HepG2 (cell line): ENCODE data around the gene MRPL10. TPM values are rescaled to one million over a fixed set of nuclear protein-coding genes. Genes with fewer than 3 reads are reported as not detected.

Experiments
- ATAC-seq: fragments of 200-7000 bp; cut with Tn5 transposase; 3 replicates; pipeline ENCODE4 v1.9.1; 2020; ENCODE audit warnings: mild to moderate bottlenecking, moderate library complexity
- BruUV-seq: library from RNA; stranded (reverse); fragments of 400-500 nt; replicated peaks from 2 replicates; lab custom pipeline; 2021; lab: Mats Ljungman, UMichigan
- CTCF ChIA-PET: fragments of 300-600 bp; formaldehyde crosslinking; extraction: SDS; loops from one replicate; lab custom pipeline; 2021; ENCODE audit warnings: low total read pairs, inconsistent platforms, low intra/inter-chr PET ratio; lab: Yijun Ruan, JAX
- POLR2A ChIA-PET: fragments of 350-600 bp; sonication (Branson Sonifier 250); formaldehyde crosslinking; loops from one replicate; lab custom pipeline; 2020; ENCODE audit warnings: antibody characterized with exemption, inconsistent platforms; lab: Yijun Ruan, JAX
- DNase-seq: peaks from one replicate; pipeline ENCODE4 v3.0.0-alpha.2; 2015; ENCODE audit warnings: low spot score
- FAIRE-seq: peaks from 3 replicates; lab custom pipeline; 2011; peaks lifted over from hg19 to GRCh38; lab: Jason Lieb, UNC
- H2AFZ ChIP-seq: one replicate; pipeline ENCODE4 v1.6.1; 2011; ENCODE audit warnings: low read length, inconsistent platforms
- H3K27ac ChIP-seq: fragments of 300-600 bp; 3 replicates; pipeline ENCODE4 v1.8.0; 2011; ENCODE audit warnings: mixed run types, mild to moderate bottlenecking, mixed read lengths, low read length, inconsistent platforms; ENCODE audit not compliant: insufficient read depth; ENCODE audit errors: extremely low read length
- H3K27me3 ChIP-seq, 2 experiments: fragments of 200-600 bp in 1 of 2; 2 replicates in 1 of 2; 3 replicates in 1 of 2; pipeline versions ENCODE4 v1.6.0 to v1.8.0; 2011; ENCODE audit warnings: low read length in 2 of 2, mild to moderate bottlenecking in 2 of 2, moderate library complexity in 2 of 2, inconsistent platforms in 1 of 2; ENCODE audit not compliant: insufficient read depth in 2 of 2, control insufficient read depth in 1 of 2
- H3K36me3 ChIP-seq, 2 experiments: fragments of 200-600 bp in 1 of 2; replicated peaks in 1 of 2; 2 replicates in 1 of 2; 3 replicates in 1 of 2; pipeline versions ENCODE4 v1.5.1 to v1.8.0; 2011; ENCODE audit warnings: low read length in 2 of 2, inconsistent platforms in 1 of 2; ENCODE audit not compliant: insufficient read depth in 2 of 2, control insufficient read depth in 1 of 2
- H3K4me1 ChIP-seq: 2 replicates; pipeline ENCODE4 v1.5.1; 2012; ENCODE audit warnings: low read length, inconsistent platforms; ENCODE audit not compliant: insufficient read depth
- H3K4me2 ChIP-seq: 2 replicates; pipeline ENCODE4 v1.6.0; 2011; ENCODE audit warnings: low read depth, low read length, inconsistent platforms
- H3K4me3 ChIP-seq, 3 experiments: fragments of 200-600 bp in 1 of 3; sonication (generic), shearing (Covaris generic) in 1 of 3; replicated peaks in 1 of 3; 2 replicates each; pipeline ENCODE4 v1.5.1; 2011 to 2016; ENCODE audit warnings: low read length in 3 of 3, inconsistent platforms in 2 of 3, low read depth in 2 of 3, mild to moderate bottlenecking in 2 of 3, control low read depth in 1 of 3, mixed read lengths in 1 of 3; ENCODE audit not compliant: insufficient read depth in 1 of 3
- H3K79me2 ChIP-seq: one replicate; pipeline ENCODE4 v1.6.1; 2011; ENCODE audit warnings: low read length, inconsistent platforms; ENCODE audit not compliant: insufficient read depth
- H3K9ac ChIP-seq: 2 replicates; pipeline ENCODE4 v1.6.0; 2011; ENCODE audit warnings: mild to moderate bottlenecking, low read depth, low read length, inconsistent platforms; ENCODE audit not compliant: insufficient read depth
- H3K9me3 ChIP-seq: 2 replicates; pipeline ENCODE4 v1.5.1; 2012; ENCODE audit warnings: mild to moderate bottlenecking, low read length
- H4K20me1 ChIP-seq: 2 replicates; pipeline ENCODE4 v1.6.0; 2011; ENCODE audit warnings: inconsistent platforms, mild to moderate bottlenecking, low read length, moderate library complexity; ENCODE audit not compliant: insufficient read depth
- AKAP8 ChIP-seq: sonication (generic); formaldehyde crosslinking; IDR thresholded peaks from 2 replicates; pipeline ENCODE4 v1.5.1; 2020; ENCODE audit warnings: mild to moderate bottlenecking, missing genetic modification reagents
- ATRX ChIP-seq: sonication (generic); formaldehyde crosslinking; IDR thresholded peaks from 2 replicates; pipeline ENCODE4 v1.4.0; 2020; ENCODE audit warnings: missing genetic modification reagents, borderline replicate concordance
- EZH2 ChIP-seq: conservative IDR thresholded peaks from 2 replicates; pipeline ENCODE4 v1.6.1; 2012; ENCODE audit warnings: mild to moderate bottlenecking, low read depth, low read length, moderate library complexity
- TBX2 ChIP-seq: sonication (generic); formaldehyde crosslinking; IDR thresholded peaks from 2 replicates; pipeline ENCODE4 v1.5.0; 2020; ENCODE audit warnings: missing genetic modification reagents, mild to moderate bottlenecking, borderline replicate concordance
- ZFP1 ChIP-seq: IDR thresholded peaks from 2 replicates; pipeline ENCODE4 v1.6.1; 2016
- ZNF264 ChIP-seq: sonication (generic); formaldehyde crosslinking; IDR thresholded peaks from 2 replicates; pipeline ENCODE4 v1.4.0; 2020; ENCODE audit warnings: missing genetic modification reagents
- ZNF605 ChIP-seq: sonication (generic); formaldehyde crosslinking; IDR thresholded peaks from 2 replicates; pipeline ENCODE4 v1.8.0; 2022; ENCODE audit warnings: mild to moderate bottlenecking, missing genetic modification reagents
- ZNF619 ChIP-seq: sonication (generic); formaldehyde crosslinking; IDR thresholded peaks from 2 replicates; pipeline ENCODE4 v1.4.0; 2020; ENCODE audit warnings: mild to moderate bottlenecking, missing genetic modification reagents
- ZNF737 ChIP-seq: sonication (generic); formaldehyde crosslinking; IDR thresholded peaks from 2 replicates; pipeline ENCODE4 v1.5.0; 2020; ENCODE audit warnings: missing genetic modification reagents, mild to moderate bottlenecking, borderline replicate concordance
- WGBS: methylation state at CpG from one replicate; pipeline ENCODE4 v1.1.6; 2017; ENCODE audit warnings: low lambda C conversion rate; 5-methylcytosine and 5-hydroxymethylcytosine counted together
- in situ Hi-C: cut with HindIII; loops from 2 replicates; pipeline ENCODE4 v1.10.0; 2017; ENCODE audit warnings: low pct_unique_long_range_greater_than_20kb; ENCODE audit not compliant: extremely low pct_ligation_motif_present
- intact Hi-C: fragments of 100-400 bp; cut with micrococcal nuclease; formaldehyde crosslinking; loops from one replicate; pipeline ENCODE4 v1.10.0; 2022; ENCODE audit not compliant: unreplicated experiment
- polyA plus RNA-seq, 8 experiments: library from polyadenylated mRNA; depleted of rRNA in 3 of 8; stranded (reverse) in 7 of 8; unstranded in 1 of 8; fragments of >200 nt; fragmentation: Illumina TruSeq in 4 of 8; extraction: Trizol in 4 of 8; gene quantifications; 2 replicates each; pipeline versions ENCODE4 v1.2.1 to v1.2.3, GENCODE V29; 2011 to 2016; ENCODE audit warnings: low read depth in 4 of 8, missing spikeins in 1 of 8, mixed read lengths in 1 of 8; ENCODE audit not compliant: insufficient read depth in 1 of 8
- total RNA-seq, 5 experiments: library from RNA; depleted of rRNA; stranded (reverse); fragments of >200 nt; fragmentation: Illumina TruSeq; extraction: Trizol; gene quantifications; 2 replicates each; pipeline ENCODE4 v1.2.3, GENCODE V29; 2016; ENCODE audit warnings: low read depth in 1 of 5
- TF ChIP-seq, protein P1 (sequence below): sonication (generic); formaldehyde crosslinking; IDR thresholded peaks from 2 replicates; pipeline ENCODE4 v1.8.1; 2023; ENCODE audit warnings: mild to moderate bottlenecking, missing genetic modification reagents
- TF ChIP-seq, protein P2 (sequence below): IDR thresholded peaks from 2 replicates; pipeline ENCODE4 v1.6.1; 2016; ENCODE audit warnings: low read depth, borderline replicate concordance
- TF ChIP-seq, protein P3 (sequence below): sonication (generic); formaldehyde crosslinking; IDR thresholded peaks from 2 replicates; pipeline ENCODE4 v1.5.1; 2020; ENCODE audit warnings: mild to moderate bottlenecking, missing genetic modification reagents
- TF ChIP-seq, protein P4 (sequence below): sonication (generic); formaldehyde crosslinking; IDR thresholded peaks from 2 replicates; pipeline ENCODE4 v1.8.1; 2022; ENCODE audit warnings: low read depth, mild to moderate bottlenecking, missing genetic modification reagents
- TF ChIP-seq, protein P5 (sequence below): sonication (generic); formaldehyde crosslinking; IDR thresholded peaks from 2 replicates; pipeline ENCODE4 v1.4.0; 2020; ENCODE audit warnings: missing genetic modification reagents

The MRPL10 gene
- total and polyA plus RNA-seq, 2 of the 13 experiments (the other 11 are each of a cell fraction or from before 2014, with no cell fraction given): 56.7 to 149 TPM

DNA sequence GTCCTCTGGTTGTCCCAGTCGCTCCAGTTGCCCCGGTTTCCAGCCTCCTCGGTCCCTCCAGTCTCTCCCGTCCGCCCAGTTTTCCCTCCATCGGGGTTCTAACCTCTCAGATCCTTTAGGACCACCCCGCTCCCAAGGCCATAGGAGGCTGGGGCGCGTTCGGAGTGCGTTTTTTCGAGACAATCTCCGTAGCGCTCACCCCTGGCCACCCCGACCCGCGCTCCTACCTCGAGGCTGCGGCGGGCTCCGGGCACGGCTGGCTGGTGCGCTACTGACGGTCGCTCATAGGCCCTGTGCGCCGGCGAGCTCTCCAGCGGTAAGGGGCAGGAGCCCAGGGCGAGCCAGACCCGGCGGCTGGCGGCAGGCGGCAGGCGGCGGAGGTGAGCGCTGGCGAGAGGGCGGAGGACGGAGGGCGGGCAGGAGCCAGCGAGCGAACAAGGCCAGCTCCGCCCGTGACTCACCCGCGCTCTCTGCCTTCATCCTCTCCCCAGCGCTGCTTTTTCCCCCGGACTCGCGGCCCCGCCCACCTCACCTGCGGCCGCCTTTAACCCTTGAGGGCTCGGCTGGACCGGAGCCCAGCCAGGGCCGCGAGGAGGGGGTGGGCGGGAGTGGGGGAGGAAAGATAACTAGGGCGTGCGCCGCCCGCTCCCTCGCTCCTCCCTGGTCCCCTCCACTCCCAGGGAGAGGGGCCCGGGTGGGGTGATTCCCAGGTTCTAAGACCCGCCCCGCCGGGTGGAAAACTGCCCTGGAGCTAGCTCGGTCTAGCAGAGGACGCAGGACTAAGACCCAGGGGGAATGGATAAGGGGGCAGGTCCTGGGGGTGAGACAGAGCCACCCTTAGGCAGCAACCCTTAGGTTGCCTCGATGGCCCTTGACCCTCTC, 19.6 kb upstream of the MRPL10 start, which contains the start of gene SP6 (continued):
- TF ChIP-seq ZNF619 (no peak), ZFP1 (0 out of 2 replicates have a peak, but pooled peaks have one; percentile 33)
- TF ChIP-seq, protein P1, sequence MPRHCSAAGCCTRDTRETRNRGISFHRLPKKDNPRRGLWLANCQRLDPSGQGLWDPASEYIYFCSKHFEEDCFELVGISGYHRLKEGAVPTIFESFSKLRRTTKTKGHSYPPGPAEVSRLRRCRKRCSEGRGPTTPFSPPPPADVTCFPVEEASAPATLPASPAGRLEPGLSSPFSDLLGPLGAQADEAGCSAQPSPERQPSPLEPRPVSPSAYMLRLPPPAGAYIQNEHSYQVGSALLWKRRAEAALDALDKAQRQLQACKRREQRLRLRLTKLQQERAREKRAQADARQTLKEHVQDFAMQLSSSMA (CRISPR knock-in tag): 0 out of 2 replicates have a peak, but pooled peaks have one; percentile 60

DNA sequence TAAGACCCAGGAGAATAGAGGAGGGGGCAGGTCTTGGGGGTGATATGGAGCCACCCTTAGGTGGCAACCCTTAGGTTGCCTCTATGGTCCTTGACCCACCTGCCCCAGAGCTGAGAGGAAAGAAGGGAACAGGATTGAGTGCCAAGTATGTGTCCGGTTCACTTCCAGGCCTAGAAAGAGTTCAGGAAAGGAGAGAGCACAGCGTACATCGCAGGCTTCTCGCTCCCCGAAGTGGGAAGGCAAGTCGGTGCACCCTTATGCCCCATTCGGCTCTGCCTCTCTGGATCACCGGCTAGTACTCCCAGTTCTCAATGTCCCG, 19.0 kb upstream of the MRPL10 start:
- POLR2A ChIA-PET: interaction anchor here (0.8 to 2.8 kb wide), 8 partner anchors 9 to 121 kb away, joined by 3 to 28 read pairs (median 6); partner anchors contain the start of genes CDK5RAP3, LRRC46, MRPL10 and PNPO
- no peak for FAIRE-seq
- TF ChIP-seq ATRX (CRISPR knock-in tag): no peak
- 0 out of 2 replicates have a peak, but pooled peaks have one; percentile 44 for TF ChIP-seq ZNF737
- TF ChIP-seq ZNF605 (CRISPR knock-in tag): peak; percentile 7; the same call in 1 of the 2 replicates
- TF ChIP-seq, protein P2, sequence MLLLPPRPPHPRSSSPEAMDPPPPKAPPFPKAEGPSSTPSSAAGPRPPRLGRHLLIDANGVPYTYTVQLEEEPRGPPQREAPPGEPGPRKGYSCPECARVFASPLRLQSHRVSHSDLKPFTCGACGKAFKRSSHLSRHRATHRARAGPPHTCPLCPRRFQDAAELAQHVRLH (CRISPR knock-in tag): no peak
- TF ChIP-seq, protein P3, sequence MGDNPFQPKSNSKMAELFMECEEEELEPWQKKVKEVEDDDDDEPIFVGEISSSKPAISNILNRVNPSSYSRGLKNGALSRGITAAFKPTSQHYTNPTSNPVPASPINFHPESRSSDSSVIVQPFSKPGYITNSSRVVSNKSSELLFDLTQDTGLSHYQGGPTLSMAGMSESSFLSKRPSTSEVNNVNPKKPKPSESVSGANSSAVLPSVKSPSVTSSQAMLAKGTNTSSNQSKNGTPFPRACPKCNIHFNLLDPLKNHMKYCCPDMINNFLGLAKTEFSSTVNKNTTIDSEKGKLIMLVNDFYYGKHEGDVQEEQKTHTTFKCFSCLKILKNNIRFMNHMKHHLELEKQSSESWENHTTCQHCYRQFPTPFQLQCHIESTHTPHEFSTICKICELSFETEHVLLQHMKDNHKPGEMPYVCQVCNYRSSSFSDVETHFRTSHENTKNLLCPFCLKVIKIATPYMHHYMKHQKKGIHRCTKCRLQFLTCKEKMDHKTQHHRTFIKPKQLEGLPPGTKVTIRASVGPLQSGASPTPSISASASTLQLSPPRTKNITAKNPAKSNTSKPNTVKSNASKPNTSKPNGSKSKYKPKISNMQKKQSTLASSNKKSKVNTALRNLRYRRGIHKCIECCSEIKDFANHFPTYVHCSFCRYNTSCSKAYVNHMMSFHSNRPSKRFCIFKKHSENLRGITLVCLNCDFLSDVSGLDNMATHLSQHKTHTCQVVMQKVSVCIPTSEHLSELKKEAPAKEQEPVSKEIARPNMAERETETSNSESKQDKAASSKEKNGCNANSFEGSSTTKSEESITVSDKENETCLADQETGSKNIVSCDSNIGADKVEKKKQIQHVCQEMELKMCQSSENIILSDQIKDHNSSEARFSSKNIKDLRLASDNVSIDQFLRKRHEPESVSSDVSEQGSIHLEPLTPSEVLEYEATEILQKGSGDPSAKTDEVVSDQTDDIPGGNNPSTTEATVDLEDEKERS (CRISPR knock-in tag): no peak
- 0 out of 2 replicates have a peak, but pooled peaks have one; percentile 55 for TF ChIP-seq AKAP8 (CRISPR knock-in tag)
- TF ChIP-seq TBX2 (CRISPR knock-in tag): 0 out of 2 replicates have a peak, but pooled peaks have one; percentile 14
- TF ChIP-seq ZNF264 (CRISPR knock-in tag): 0 out of 2 replicates have a peak, but pooled peaks have one; percentile 4
- TF ChIP-seq, protein P4, sequence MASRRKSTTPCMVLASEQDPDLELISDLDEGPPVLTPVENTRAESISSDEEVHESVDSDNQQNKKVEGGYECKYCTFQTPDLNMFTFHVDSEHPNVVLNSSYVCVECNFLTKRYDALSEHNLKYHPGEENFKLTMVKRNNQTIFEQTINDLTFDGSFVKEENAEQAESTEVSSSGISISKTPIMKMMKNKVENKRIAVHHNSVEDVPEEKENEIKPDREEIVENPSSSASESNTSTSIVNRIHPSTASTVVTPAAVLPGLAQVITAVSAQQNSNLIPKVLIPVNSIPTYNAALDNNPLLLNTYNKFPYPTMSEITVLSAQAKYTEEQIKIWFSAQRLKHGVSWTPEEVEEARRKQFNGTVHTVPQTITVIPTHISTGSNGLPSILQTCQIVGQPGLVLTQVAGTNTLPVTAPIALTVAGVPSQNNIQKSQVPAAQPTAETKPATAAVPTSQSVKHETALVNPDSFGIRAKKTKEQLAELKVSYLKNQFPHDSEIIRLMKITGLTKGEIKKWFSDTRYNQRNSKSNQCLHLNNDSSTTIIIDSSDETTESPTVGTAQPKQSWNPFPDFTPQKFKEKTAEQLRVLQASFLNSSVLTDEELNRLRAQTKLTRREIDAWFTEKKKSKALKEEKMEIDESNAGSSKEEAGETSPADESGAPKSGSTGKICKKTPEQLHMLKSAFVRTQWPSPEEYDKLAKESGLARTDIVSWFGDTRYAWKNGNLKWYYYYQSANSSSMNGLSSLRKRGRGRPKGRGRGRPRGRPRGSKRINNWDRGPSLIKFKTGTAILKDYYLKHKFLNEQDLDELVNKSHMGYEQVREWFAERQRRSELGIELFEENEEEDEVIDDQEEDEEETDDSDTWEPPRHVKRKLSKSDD: no peak
- TF ChIP-seq EZH2: peak; percentile 97
- TF ChIP-seq, protein P5, sequence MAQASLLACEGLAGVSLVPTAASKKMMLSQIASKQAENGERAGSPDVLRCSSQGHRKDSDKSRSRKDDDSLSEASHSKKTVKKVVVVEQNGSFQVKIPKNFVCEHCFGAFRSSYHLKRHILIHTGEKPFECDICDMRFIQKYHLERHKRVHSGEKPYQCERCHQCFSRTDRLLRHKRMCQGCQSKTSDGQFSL (CRISPR knock-in tag): 0 out of 2 replicates have a peak, but pooled peaks have one; percentile 11

More for the DNA sequence above, 19.0 kb upstream of the MRPL10 start:
- Histone ChIP-seq H4K20me1 (no peaks in the 10 kb centered on the region), H3K27me3 (peaks cover 19 to 66% of the 10 kb centered on the region in 2 experiments), H3K4me3 (peak overlapping the region; percentile 44 to 74 (median 54)), H3K4me1 (peaks cover 12% of the 10 kb centered on the region), H3K9me3 (no peaks in the 10 kb centered on the region), H3K4me2 (peak overlapping the region; percentile 91), H3K79me2 (no peaks in the 10 kb centered on the region), H3K9ac (peak overlapping the region; percentile 39; the same call in 1 of the 2 replicates), H2AFZ (no peak overlapping the region), H3K27ac (no peak overlapping the region), H3K36me3 (no peaks in the 10 kb centered on the region)
- intact Hi-C loops: no loop called here
- in situ Hi-C loops: no loop called here
- no TSS peak for BruUV-seq
- DNase-seq (no peak), ATAC-seq (peak; percentile 14; the same call in 2 of the 3 replicates)
- WGBS: 6% methylated on average over 9 of the region's 9 CpGs
- CTCF ChIA-PET: interaction anchor here (1.3 kb wide), 1 partner anchor 39 kb away, joined by 4 read pairs; no protein-coding TSS in a partner anchor
